ENCODE results near the gene RAB27A.
A peak's percentile ranks its signal among the peaks of the same experiment; 100 is the strongest.

The RAB27A gene

DNA sequence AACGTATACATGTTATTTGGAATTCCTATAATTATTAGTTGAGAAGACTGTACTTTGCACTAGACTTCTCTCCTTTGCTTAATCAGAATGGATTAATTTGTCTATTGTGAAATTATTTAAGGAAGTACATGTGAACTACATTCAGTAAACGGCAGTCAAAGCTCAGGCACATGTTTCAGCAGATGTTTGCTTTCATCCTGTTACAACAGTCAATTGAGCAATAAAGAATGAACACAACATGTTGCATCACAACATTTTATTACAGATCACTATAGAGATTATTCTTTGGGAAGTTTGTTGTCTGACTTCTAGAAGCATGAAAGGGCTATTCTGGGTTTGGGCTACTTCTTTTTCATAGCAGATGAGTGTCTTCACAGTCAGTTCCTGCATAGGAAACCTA lies 39.2 kb downstream of the RAB27A start:
- TF ChIP-seq POLR2A (IDR thresholded peaks at IDR 0.05; ENCODE audit: extremely low read depth, insufficient read length) (no peak), MYC (IDR thresholded peaks at IDR 0.05; ENCODE audit: low read depth, low read length) (peak; percentile 100)
- TF ChIP-seq, protein P1, sequence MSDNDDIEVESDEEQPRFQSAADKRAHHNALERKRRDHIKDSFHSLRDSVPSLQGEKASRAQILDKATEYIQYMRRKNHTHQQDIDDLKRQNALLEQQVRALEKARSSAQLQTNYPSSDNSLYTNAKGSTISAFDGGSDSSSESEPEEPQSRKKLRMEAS (IDR thresholded peaks at IDR 0.05; ENCODE audit: low read depth, low read length) = peak; percentile 99
- TF ChIP-seq, protein P2, sequence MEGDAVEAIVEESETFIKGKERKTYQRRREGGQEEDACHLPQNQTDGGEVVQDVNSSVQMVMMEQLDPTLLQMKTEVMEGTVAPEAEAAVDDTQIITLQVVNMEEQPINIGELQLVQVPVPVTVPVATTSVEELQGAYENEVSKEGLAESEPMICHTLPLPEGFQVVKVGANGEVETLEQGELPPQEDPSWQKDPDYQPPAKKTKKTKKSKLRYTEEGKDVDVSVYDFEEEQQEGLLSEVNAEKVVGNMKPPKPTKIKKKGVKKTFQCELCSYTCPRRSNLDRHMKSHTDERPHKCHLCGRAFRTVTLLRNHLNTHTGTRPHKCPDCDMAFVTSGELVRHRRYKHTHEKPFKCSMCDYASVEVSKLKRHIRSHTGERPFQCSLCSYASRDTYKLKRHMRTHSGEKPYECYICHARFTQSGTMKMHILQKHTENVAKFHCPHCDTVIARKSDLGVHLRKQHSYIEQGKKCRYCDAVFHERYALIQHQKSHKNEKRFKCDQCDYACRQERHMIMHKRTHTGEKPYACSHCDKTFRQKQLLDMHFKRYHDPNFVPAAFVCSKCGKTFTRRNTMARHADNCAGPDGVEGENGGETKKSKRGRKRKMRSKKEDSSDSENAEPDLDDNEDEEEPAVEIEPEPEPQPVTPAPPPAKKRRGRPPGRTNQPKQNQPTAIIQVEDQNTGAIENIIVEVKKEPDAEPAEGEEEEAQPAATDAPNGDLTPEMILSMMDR (IDR thresholded peaks at IDR 0.05; ENCODE audit: low read depth, low read length) = no peak
- H3K4me3 ChIP-seq (ENCODE audit: low read depth, low read length) = peak overlapping the region; percentile 21
- peak; percentile 92 for DNase-seq (ENCODE audit: low read depth)

DNA sequence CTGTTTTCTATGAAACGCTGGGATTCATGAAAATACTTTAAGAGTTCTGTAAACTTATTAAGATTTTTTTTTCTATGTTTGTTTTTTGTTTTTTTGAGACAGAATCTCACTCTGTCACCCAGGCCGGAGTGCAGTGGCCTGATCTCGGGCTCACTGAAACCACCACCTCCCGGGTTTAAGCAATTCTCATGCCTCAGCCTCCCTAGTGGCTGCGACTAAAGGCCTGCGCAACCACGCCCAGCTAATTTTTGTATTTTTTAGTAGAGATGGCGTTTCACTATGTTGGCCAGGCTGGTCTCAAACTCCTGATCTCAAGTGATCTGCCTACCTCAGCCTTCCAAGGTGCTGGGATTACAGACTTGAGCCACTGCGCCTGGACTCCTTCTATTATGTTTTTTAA lies 39.7 kb downstream of the RAB27A start:
- peak overlapping the region; percentile 21 for H3K4me3 ChIP-seq (ENCODE audit: low read depth, low read length)
- peak; percentile 78 for DNase-seq (ENCODE audit: low read depth)

DNA sequence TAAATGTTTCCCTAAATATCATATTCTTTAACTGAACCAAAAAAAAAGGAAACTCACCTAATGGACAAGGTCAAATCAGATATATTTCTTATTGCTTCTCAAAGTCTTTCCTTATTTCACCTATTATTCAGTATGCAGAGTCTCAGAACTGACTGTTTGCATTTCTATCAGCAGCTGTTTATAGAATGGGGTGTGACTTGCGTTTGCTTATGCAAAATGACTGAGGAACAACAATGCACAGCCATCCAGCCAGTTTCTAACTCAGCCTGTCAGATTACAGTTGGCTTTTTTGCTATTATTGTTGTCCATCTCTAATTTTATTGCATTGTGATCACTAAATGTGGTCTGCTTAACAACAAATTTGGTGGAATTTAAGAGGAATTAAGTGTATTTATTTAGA lies 40.7 kb downstream of the RAB27A start:
- TF ChIP-seq POLR2A (IDR thresholded peaks at IDR 0.05; ENCODE audit: extremely low read depth, insufficient read length) (no peak), MYC (IDR thresholded peaks at IDR 0.05; ENCODE audit: low read depth, low read length) (no peak)
- TF ChIP-seq, protein P2 (IDR thresholded peaks at IDR 0.05; ENCODE audit: low read depth, low read length) = no peak
- TF ChIP-seq, protein P1 (IDR thresholded peaks at IDR 0.05; ENCODE audit: low read depth, low read length) = no peak
- no peak for DNase-seq (ENCODE audit: low read depth)
- H3K4me3 ChIP-seq (ENCODE audit: low read depth, low read length) = no peak overlapping the region

DNA sequence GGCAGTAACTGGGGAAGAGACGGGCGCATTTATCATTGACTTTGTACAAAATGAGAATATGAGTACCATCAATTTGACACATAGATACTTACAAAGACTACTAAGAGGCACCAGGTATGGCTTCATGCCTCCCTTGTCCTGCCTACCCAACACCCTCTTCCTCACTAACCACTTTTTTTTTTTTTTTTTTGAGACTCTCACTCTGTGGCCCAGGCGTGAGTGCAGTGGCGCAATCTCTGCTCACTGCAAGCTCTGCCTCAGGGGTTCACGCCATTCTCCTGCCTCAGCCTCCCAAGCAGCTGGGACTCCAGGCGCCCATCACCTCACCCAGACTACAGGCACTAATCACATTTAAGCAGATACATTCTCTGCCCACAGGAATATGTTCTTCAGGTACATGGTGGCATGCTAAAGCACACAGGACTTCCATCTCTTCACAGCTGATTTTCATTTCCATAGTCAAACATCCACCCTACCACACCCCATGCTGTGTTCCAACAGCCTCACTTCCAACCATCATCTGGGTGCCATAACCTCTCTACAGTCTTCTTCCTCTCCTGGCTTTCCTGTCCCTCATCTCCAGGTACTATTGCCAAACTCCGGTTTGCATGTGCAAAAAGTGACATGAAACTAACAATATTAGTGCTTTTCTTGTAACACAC lies 41.7 kb downstream of the RAB27A start:
- TF ChIP-seq, protein P1 (IDR thresholded peaks at IDR 0.05; ENCODE audit: low read depth, low read length) = no peak
- TF ChIP-seq POLR2A (IDR thresholded peaks at IDR 0.05; ENCODE audit: extremely low read depth, insufficient read length) (no peak), MYC (IDR thresholded peaks at IDR 0.05; ENCODE audit: low read depth, low read length) (no peak)
- TF ChIP-seq, protein P2 (IDR thresholded peaks at IDR 0.05; ENCODE audit: low read depth, low read length) = no peak
- DNase-seq (ENCODE audit: low read depth) = peak; percentile 79
- H3K4me3 ChIP-seq (ENCODE audit: low read depth, low read length) = no peak overlapping the region

DNA sequence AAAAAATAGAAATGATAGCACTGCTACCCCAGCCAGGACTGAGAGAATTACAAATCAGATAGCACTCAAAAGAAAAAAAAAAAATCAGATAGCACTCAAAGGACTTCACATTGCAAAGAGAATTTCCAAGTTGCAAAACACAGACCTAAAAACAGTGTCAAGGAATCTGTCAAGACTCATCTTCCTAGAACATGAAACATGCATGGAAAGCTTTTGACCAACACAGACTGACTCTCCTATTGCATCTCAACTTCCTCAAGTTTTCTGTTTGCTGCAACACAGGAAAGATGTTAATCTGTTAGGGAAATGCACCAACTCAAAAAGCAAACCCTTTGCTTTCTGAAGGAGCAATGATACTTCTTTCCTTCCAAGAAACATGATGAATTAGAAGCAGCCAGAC lies 42.3 kb downstream of the RAB27A start:
- TF ChIP-seq MYC (IDR thresholded peaks at IDR 0.05; ENCODE audit: low read depth, low read length) (no peak), POLR2A (IDR thresholded peaks at IDR 0.05; ENCODE audit: extremely low read depth, insufficient read length) (no peak)
- TF ChIP-seq, protein P1 (IDR thresholded peaks at IDR 0.05; ENCODE audit: low read depth, low read length) = no peak
- TF ChIP-seq, protein P2 (IDR thresholded peaks at IDR 0.05; ENCODE audit: low read depth, low read length) = no peak
- no peak overlapping the region for H3K4me3 ChIP-seq (ENCODE audit: low read depth, low read length)
- DNase-seq (ENCODE audit: low read depth) = peak; percentile 38

DNA sequence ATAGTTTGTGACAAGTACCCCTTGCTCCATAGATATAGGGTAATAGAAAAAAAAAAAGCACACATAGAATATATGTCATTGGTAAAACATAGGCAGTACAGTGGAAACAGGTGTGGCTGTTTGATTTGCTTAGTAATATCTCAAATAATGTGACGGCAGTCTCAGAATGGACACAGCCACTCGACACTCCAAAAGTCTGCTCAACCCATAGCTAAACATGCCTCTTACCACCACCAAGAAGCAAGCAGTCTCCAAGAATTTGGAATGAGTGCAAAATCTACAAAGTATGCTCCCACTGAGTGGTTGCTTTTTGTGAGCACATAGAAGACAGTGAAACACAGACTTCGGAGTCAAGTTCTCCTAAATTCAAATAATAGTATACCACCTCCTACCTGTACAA lies 43.0 kb downstream of the RAB27A start:
- TF ChIP-seq MYC (IDR thresholded peaks at IDR 0.05; ENCODE audit: low read depth, low read length) (no peak), POLR2A (IDR thresholded peaks at IDR 0.05; ENCODE audit: extremely low read depth, insufficient read length) (no peak)
- TF ChIP-seq, protein P1 (IDR thresholded peaks at IDR 0.05; ENCODE audit: low read depth, low read length) = no peak
- TF ChIP-seq, protein P2 (IDR thresholded peaks at IDR 0.05; ENCODE audit: low read depth, low read length) = no peak
- no peak for DNase-seq (ENCODE audit: low read depth)
- no peak overlapping the region for H3K4me3 ChIP-seq (ENCODE audit: low read depth, low read length)
